Spleen (tissue), 7 donors: ENCODE data around the gene PUS7.

ENCODE experiments used
- POLR2A ChIP-seq, 3 donors: fragments of 450-650 bp; IDR thresholded peaks; one replicate each; pipeline ENCODE4 v1.5.1; 2017; ENCODE audit warnings: antibody characterized with exemption in 3 of 3, mild to moderate bottlenecking in 1 of 3
- TF ChIP-seq, protein P1 (sequence below), 11 experiments: fragments of 200-600 bp in 7 of 11; fragments of 450-650 bp in 4 of 11; sonication (generic) in 4 of 11; IDR thresholded peaks in 8 of 11; conservative IDR thresholded peaks in 3 of 11; 1 replicate in 7 of 11; 2 replicates in 4 of 11; pipeline versions ENCODE4 v1.4.0 to v1.8.0; 2016 to 2021; ENCODE audit warnings: antibody characterized with exemption in 11 of 11, inconsistent platforms in 4 of 11, mild to moderate bottlenecking in 1 of 11
- donor health status: DM: no; HTN: no; CAD: no; lungs with moderate emphysema.
- donor health status: DM: no; HTN: no; CAD: no.
- donor health status: DM: no; HTN: no; CAD: no.

DNA sequence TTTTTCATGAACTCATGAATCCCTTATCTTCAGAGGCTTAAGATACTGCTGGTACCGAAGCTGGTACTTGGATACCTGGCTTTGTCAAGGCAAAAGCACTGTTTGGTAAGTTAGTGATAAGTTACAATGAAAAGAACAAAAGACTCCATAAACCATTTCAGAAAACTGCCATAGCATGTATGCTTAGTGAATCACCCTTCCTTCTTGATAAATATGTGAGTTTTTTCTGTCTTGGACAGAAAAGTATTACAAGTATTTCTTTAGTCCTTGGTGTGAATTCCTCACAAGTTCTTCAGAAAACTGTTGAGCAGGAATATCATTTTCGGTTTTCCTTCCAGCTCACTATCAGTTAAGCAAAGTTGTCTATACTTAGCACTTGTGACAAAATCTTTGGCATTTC is 25.6 kb downstream of the PUS7 start:
- TF ChIP-seq, protein P1, sequence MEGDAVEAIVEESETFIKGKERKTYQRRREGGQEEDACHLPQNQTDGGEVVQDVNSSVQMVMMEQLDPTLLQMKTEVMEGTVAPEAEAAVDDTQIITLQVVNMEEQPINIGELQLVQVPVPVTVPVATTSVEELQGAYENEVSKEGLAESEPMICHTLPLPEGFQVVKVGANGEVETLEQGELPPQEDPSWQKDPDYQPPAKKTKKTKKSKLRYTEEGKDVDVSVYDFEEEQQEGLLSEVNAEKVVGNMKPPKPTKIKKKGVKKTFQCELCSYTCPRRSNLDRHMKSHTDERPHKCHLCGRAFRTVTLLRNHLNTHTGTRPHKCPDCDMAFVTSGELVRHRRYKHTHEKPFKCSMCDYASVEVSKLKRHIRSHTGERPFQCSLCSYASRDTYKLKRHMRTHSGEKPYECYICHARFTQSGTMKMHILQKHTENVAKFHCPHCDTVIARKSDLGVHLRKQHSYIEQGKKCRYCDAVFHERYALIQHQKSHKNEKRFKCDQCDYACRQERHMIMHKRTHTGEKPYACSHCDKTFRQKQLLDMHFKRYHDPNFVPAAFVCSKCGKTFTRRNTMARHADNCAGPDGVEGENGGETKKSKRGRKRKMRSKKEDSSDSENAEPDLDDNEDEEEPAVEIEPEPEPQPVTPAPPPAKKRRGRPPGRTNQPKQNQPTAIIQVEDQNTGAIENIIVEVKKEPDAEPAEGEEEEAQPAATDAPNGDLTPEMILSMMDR (IDR thresholded peaks at IDR 0.05 in 8 of 11, conservative IDR thresholded peaks at IDR 0.05 in 3 of 11): no peak
- TF ChIP-seq POLR2A (IDR thresholded peaks at IDR 0.05): no peak
